Hepatic stellate cell (primary cell): ENCODE measurements around the gene TJP2.
"Not testable (repeated sequence)": the region's sequence is repeated elsewhere in the genome, so short reads cannot be mapped to it uniquely, and the experiment has no call there.

ENCODE experiments used
- DNase-seq: peaks from one replicate; pipeline ENCODE4 v3.0.0; 2011; ENCODE audit warnings: low spot score

The TJP2 gene

GRCh38 chr9:69158471-69158870 is 15.6 kb upstream of the TJP2 start:
- no peak for DNase-seq

GRCh38 chr9:69164573-69164972 is 9.5 kb upstream of the TJP2 start:
- not testable (repeated sequence) for DNase-seq

- DNase-seq: no peak
These were observed 8.5 kb upstream of the TJP2 start for GRCh38 chr9:69165581-69165980.

GRCh38 chr9:69168709-69169217 is 5.3 kb upstream of the TJP2 start:
- no peak for DNase-seq

- no peak for DNase-seq
These were observed 3.8 kb upstream of the TJP2 start for GRCh38 chr9:69170231-69170630.

GRCh38 chr9:69171049-69171448 is 3.0 kb upstream of the TJP2 start:
- DNase-seq: no peak

- DNase-seq: no peak
These were observed 2.6 kb upstream of the TJP2 start for GRCh38 chr9:69171517-69171916.

GRCh38 chr9:69172895-69173294 is 1.2 kb upstream of the TJP2 start:
- no peak for DNase-seq

- DNase-seq: no peak
These were observed 583 bp upstream of the TJP2 start for GRCh38 chr9:69173497-69173890.

GRCh38 chr9:69174616-69175463 is 763 bp downstream of the TJP2 start:
- DNase-seq: peak; percentile 90

GRCh38 chr9:69175486-69175885 is 1.4 kb downstream of the TJP2 start:
- DNase-seq: no peak

GRCh38 chr9:69176471-69177171 is 2.5 kb downstream of the TJP2 start:
- no peak for DNase-seq

- DNase-seq: peak; percentile 38
These were observed 4.5 kb downstream of the TJP2 start for GRCh38 chr9:69178583-69179011.

GRCh38 chr9:69179037-69179436 is 5.0 kb downstream of the TJP2 start:
- DNase-seq: no peak

- no peak for DNase-seq
These were observed 6.1 kb downstream of the TJP2 start for GRCh38 chr9:69180200-69180599.

GRCh38 chr9:69180670-69181069 is 6.6 kb downstream of the TJP2 start:
- DNase-seq: peak; percentile 93

- no peak for DNase-seq
These were observed 7.9 kb downstream of the TJP2 start for GRCh38 chr9:69181908-69182353.

GRCh38 chr9:69184266-69184665 is 10.2 kb downstream of the TJP2 start:
- no peak for DNase-seq

- DNase-seq: peak; percentile 22
These were observed 12.9 kb downstream of the TJP2 start for GRCh38 chr9:69186841-69187611.

GRCh38 chr9:69188975-69189374 is 14.9 kb downstream of the TJP2 start:
- no peak for DNase-seq

- DNase-seq: no peak
These were observed 16.2 kb downstream of the TJP2 start for GRCh38 chr9:69190086-69190862.

- no peak for DNase-seq
These were observed 16.7 kb downstream of the TJP2 start for GRCh38 chr9:69190863-69191181.
